ENCODE data around the gene RNASE13. TPM values are rescaled to one million over a fixed set of nuclear protein-coding genes. Genes with fewer than 3 reads are reported as not detected.

RNASE13 gene
- total RNA-seq, 1 experiment from 2014 or later: not detected

DNA sequence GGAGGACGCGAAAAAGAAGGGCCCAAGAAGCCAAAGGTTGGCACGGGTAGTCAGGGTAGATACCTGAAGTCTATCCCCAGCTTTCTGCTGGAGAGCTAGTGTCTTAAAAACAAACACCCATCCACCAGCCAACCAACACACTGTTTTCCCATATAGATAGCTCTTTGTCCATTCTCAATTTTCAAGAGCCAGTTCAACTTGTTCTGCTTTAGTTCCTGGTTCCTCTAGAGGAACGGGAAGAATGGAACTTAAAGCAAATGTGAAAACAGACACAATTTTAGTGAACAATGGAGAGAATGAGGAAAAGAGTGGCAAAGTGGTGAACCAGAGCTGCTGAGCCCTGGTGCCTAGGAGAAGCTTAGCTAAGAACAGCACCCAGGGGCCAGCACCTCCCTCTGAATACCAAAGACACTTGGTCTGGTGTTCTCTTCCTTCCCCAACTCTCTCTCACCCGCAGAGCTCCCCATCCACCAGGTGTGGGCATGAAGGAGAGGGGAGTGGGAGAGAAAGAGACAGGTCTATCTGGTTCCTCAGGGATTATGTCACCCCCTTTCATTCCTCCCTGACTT, 13.5 kb downstream of the RNASE13 start:
- Histone ChIP-seq H3K27ac (ENCODE audit: low read depth, low read length, poor library complexity, severe bottlenecking) (no peak overlapping the region), H3K4me3 (ENCODE audit: low read depth, low read length, poor library complexity, severe bottlenecking) (no peak overlapping the region), H3K36me3 (ENCODE audit: insufficient read depth, low read length, poor library complexity, severe bottlenecking) (no peaks in the 10 kb centered on the region), H3K4me1 (ENCODE audit: insufficient read depth, low read length, poor library complexity, severe bottlenecking) (peaks cover 5% of the 10 kb centered on the region), H3K27me3 (replicated peaks; ENCODE audit: insufficient read depth, low read depth, low read length, poor library complexity) (no peaks in the 10 kb centered on the region), H3K9me3 (ENCODE audit: low read depth, low read length, poor library complexity, severe bottlenecking) (no peaks in the 10 kb centered on the region)
- TF ChIP-seq EZH2 (IDR thresholded peaks at IDR 0.05; ENCODE audit: borderline replicate concordance, low read depth, low read length, poor library complexity, severe bottlenecking): no peak
- TF ChIP-seq CTCF (conservative IDR thresholded peaks at IDR 0.05; ENCODE audit: low read depth, low read length): no peak
- no TSS peak for BruUV-seq (replicated peaks)
- DNase-seq (ENCODE audit: low spot score): no peak
- ChIA-PET CTCF (no interaction called here), POLR2A (ENCODE audit: low non-redundant PET) (no interaction called here)
- intact Hi-C loops (cut with micrococcal nuclease; ENCODE audit: unreplicated experiment): no loop called here

DNA sequence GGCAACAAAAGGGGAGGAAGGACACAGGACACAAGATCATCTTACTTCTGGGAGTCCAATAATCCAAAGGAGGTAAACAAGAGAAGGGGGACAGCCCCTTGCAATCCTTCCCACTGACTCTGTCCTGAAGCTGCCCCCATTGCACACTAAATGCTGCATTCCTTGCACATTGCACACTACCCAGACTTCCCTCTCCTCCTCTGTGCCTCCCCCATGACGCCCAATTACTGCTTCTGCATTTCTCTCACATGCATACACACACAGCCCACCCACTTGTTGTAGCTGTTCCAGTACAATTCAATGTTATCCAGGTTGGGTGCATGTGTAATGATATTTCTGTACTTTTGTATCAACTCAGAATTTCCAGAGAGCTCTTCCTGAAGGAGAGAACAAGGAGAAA, 15.2 kb downstream of the RNASE13 start:
- POLR2A ChIA-PET (ENCODE audit: low non-redundant PET): no interaction called here
- Histone ChIP-seq H3K4me3 (ENCODE audit: low read depth, low read length, poor library complexity, severe bottlenecking) (no peak overlapping the region), H3K4me1 (ENCODE audit: insufficient read depth, low read length, poor library complexity, severe bottlenecking) (peaks cover 5% of the 10 kb centered on the region), H3K27ac (ENCODE audit: low read depth, low read length, poor library complexity, severe bottlenecking) (no peak overlapping the region), H3K36me3 (ENCODE audit: insufficient read depth, low read length, poor library complexity, severe bottlenecking) (no peaks in the 10 kb centered on the region), H3K9me3 (ENCODE audit: low read depth, low read length, poor library complexity, severe bottlenecking) (no peaks in the 10 kb centered on the region), H3K27me3 (replicated peaks; ENCODE audit: insufficient read depth, low read depth, low read length, poor library complexity) (no peaks in the 10 kb centered on the region)
- intact Hi-C loops (cut with micrococcal nuclease; ENCODE audit: unreplicated experiment): loop anchor here (10.0 kb wide), 1 partner anchor 175 kb away; no protein-coding TSS in a partner anchor
- TF ChIP-seq EZH2 (IDR thresholded peaks at IDR 0.05; ENCODE audit: borderline replicate concordance, low read depth, low read length, poor library complexity, severe bottlenecking) (no peak), CTCF (conservative IDR thresholded peaks at IDR 0.05; ENCODE audit: low read depth, low read length) (no peak)
- CTCF ChIA-PET: no interaction called here
- DNase-seq (ENCODE audit: low spot score): no peak
- BruUV-seq (replicated peaks): no TSS peak

GRCh38 chr14:21018781-21019180, 15.8 kb downstream of the RNASE13 start:
- no peak overlapping the region for H3K27ac ChIP-seq (ENCODE audit: low read depth, low read length, poor library complexity, severe bottlenecking)
- H3K4me1 ChIP-seq (ENCODE audit: insufficient read depth, low read length, poor library complexity, severe bottlenecking): no peaks in the 10 kb centered on the region
- H3K36me3 ChIP-seq (ENCODE audit: insufficient read depth, low read length, poor library complexity, severe bottlenecking): no peaks in the 10 kb centered on the region
- H3K4me3 ChIP-seq (ENCODE audit: low read depth, low read length, poor library complexity, severe bottlenecking): no peak overlapping the region
- BruUV-seq (replicated peaks): no TSS peak
- DNase-seq (ENCODE audit: low spot score): no peak
- ChIA-PET CTCF (no interaction called here), POLR2A (ENCODE audit: low non-redundant PET) (no interaction called here)
- H3K27me3 ChIP-seq (replicated peaks; ENCODE audit: insufficient read depth, low read depth, low read length, poor library complexity): no peaks in the 10 kb centered on the region
- intact Hi-C loops (cut with micrococcal nuclease; ENCODE audit: unreplicated experiment): loop anchor here (10.0 kb wide), 1 partner anchor 176 kb away; no protein-coding TSS in a partner anchor
- H3K9me3 ChIP-seq (ENCODE audit: low read depth, low read length, poor library complexity, severe bottlenecking): no peaks in the 10 kb centered on the region
- TF ChIP-seq EZH2 (IDR thresholded peaks at IDR 0.05; ENCODE audit: borderline replicate concordance, low read depth, low read length, poor library complexity, severe bottlenecking): no peak
- no peak for TF ChIP-seq CTCF (conservative IDR thresholded peaks at IDR 0.05; ENCODE audit: low read depth, low read length)
